Kidney epithelial cell (primary cell): ENCODE measurements around the gene MRGPRG. TPM values are rescaled to one million over a fixed set of nuclear protein-coding genes. Genes with fewer than 3 reads are reported as not detected.

Experiments
- DNase-seq: peaks from one replicate; pipeline ENCODE4 v3.0.0-alpha.2; 2010; ENCODE audit warnings: low read depth
- H3K27me3 ChIP-seq: 2 replicates; pipeline ENCODE4 v1.6.0; 2011; ENCODE audit warnings: low read length; ENCODE audit not compliant: control insufficient read depth, insufficient read depth
- H3K36me3 ChIP-seq: 2 replicates; pipeline ENCODE4 v1.5.1; 2011; ENCODE audit warnings: low read length; ENCODE audit not compliant: control insufficient read depth, insufficient read depth
- H3K4me3 ChIP-seq: 2 replicates; pipeline ENCODE4 v1.5.1; 2011; ENCODE audit warnings: low read depth, mild to moderate bottlenecking, control low read depth, low read length
- total RNA-seq: library from RNA; depleted of rRNA; stranded (reverse); fragments of >200 nt; gene quantifications from 2 replicates; pipeline ENCODE4 v1.2.3, GENCODE V29; 2015
- TF ChIP-seq, protein P1 (sequence below): IDR thresholded peaks from 2 replicates; pipeline ENCODE4 v1.5.1; 2011; ENCODE audit warnings: mild to moderate bottlenecking, moderate library complexity, low read length, control low read depth, inconsistent platforms; ENCODE audit not compliant: insufficient read depth, poor library complexity, severe bottlenecking

Gene MRGPRG
- total RNA-seq, 1 donor from 2014 or later = not detected

DNA sequence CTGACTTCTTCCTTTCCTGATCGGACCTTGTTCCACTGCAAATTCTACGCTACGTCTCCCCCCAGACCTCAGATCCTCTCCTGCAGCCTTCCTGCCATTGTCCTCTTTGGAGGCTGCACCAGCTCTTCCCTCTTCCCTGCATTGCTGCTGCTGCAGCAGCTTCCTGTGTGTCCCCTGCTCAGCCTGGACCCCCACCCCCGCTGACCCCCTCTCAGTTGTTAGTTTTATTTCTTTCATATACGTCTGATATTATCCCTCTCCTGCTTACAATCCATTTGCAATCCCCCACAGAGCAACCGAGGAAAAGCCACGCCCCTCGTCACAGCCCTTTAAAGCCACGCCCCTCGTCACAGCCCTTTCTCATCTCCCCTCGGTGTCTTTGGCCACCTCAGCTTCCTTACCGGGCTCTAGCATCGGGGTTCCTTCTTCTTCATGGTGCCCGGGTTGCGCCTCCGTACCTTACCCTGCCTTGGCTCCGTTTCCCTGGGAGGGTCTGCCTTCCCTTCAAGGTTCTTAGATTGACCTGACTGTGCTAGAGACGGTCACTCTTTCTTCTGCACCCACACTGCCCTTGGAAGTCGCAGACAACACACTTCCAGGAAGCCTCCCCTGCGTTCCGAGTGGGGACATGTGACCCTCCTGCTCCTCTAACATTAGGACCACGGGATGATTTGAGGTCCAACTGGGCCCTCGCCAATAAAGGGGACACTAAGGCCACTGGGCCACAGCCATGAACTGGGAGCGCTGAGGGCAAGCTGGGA, 4.8 kb downstream of the MRGPRG start:
- Histone ChIP-seq H3K4me3 (no peak overlapping the region), H3K27me3 (peaks cover 13% of the 10 kb centered on the region), H3K36me3 (no peaks in the 10 kb centered on the region)
- TF ChIP-seq, protein P1, sequence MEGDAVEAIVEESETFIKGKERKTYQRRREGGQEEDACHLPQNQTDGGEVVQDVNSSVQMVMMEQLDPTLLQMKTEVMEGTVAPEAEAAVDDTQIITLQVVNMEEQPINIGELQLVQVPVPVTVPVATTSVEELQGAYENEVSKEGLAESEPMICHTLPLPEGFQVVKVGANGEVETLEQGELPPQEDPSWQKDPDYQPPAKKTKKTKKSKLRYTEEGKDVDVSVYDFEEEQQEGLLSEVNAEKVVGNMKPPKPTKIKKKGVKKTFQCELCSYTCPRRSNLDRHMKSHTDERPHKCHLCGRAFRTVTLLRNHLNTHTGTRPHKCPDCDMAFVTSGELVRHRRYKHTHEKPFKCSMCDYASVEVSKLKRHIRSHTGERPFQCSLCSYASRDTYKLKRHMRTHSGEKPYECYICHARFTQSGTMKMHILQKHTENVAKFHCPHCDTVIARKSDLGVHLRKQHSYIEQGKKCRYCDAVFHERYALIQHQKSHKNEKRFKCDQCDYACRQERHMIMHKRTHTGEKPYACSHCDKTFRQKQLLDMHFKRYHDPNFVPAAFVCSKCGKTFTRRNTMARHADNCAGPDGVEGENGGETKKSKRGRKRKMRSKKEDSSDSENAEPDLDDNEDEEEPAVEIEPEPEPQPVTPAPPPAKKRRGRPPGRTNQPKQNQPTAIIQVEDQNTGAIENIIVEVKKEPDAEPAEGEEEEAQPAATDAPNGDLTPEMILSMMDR = no peak
- no peak for DNase-seq

DNA sequence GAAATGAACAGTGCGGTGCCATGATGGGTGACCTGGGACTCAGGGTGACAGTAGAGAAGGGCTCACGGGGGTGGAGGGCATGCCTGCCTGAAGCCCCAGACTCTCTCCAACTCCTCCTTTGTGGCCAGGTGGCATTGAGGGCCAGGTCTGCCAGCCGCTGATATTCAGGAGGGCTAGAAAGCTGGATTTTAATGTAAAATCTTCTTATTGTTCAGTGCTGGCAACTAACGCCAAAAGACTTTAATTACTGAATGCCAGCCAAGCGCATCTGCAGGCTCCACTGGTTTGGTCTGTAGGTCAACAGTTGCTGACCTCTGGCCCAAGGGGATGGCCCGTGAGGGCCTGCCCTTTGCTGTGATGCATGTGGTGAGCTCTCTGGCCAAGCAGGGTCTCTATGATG, 10.3 kb downstream of the MRGPRG start:
- no peak overlapping the region for H3K4me3 ChIP-seq
- H3K27me3 ChIP-seq = peaks cover 28% of the 10 kb centered on the region
- DNase-seq = no peak
- no peaks in the 10 kb centered on the region for H3K36me3 ChIP-seq
- TF ChIP-seq, protein P1 = no peak

DNA sequence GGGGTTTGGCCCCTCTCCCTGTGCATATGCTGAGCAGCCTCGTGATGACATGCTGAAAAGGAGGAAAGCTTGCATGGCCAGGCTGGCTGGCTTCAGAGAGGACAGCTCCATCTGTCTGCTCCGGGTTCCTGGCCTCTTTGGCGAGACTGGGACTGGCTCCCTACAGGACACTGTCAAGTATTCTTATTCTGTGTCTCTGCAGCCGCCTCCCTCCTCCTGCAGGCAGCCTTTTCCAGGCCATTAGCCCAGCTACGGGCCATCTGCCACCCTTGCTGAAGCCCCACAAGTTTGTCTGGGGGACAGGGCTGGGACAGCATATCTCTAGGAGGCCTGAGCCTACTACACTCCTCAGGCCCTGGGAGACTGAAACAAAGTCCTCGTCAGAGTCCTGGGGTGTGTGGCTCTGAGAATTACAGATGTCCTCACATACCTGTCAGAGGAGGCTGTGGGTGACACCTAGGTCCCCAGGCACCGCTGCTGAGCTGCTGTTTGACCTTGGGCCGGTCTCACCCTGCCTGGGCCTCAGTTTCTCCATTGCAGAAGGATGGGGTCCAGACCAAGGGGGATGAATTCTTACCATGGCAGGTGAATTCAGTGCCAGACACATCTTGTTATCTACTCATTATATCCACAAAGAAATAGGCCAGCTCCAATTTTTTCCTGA, 11.0 kb downstream of the MRGPRG start:
- no peak for DNase-seq
- no peak overlapping the region for H3K4me3 ChIP-seq
- peaks cover 34% of the 10 kb centered on the region for H3K27me3 ChIP-seq
- no peaks in the 10 kb centered on the region for H3K36me3 ChIP-seq
- TF ChIP-seq, protein P1 = no peak

DNA sequence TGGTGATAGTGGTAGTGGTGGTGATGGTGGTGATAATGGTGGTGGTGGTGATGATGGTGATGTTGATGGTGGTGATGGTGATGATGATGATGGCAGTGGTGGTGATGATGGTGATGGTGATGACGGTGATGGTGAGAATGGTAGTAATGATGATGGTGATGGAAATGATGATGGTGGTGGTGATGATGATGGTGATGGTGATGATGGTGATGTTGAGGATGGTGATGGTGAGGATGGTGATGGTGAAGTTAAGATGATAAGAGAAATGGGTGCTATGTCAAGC, 11.8 kb downstream of the MRGPRG start:
- no peak for DNase-seq
- H3K36me3 ChIP-seq = no peaks in the 10 kb centered on the region
- TF ChIP-seq, protein P1 = no peak
- H3K27me3 ChIP-seq = peaks cover 42% of the 10 kb centered on the region
- no peak overlapping the region for H3K4me3 ChIP-seq

DNA sequence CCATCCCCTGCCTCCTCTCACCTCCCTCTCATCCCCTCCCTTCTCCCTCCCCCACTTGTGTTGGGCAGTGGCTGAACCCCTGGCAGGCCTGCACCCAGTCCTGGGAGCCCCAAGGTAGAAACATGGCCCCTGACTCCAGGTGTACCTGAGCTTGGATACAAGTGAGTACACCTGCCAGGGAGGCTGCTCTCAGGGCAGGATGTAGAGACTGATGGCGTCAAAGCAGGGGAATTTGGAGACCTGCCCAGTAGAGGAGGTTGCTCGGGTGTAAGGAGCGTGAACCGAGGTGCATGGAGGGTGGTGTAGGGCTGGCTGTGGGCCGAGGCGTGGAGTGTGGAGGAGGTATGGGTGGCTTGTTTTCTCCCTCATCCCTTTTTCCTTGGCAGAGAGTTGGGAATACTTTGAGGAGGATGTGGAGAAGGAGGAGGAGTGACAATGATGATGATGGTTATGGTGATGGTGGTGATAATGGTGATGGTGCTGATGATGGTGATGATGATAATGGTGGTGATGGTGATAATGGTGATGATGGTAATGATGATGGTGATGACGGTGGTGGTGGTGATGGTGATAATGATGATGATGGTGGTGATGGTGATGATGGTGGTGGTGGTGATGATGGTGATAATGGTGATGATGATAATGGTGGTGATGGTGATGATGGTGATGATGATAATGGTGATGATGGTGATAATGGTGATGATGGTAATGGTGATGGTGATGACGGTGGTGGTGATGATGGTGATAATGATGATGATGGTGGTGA, 12.3 kb downstream of the MRGPRG start:
- no peak for DNase-seq
- TF ChIP-seq, protein P1 = no peak
- no peaks in the 10 kb centered on the region for H3K36me3 ChIP-seq
- peaks cover 47% of the 10 kb centered on the region for H3K27me3 ChIP-seq
- no peak overlapping the region for H3K4me3 ChIP-seq
